Left lung (tissue), 10 donors: ENCODE measurements around the gene CLSTN3. TPM values are rescaled to one million over a fixed set of nuclear protein-coding genes. Genes with fewer than 3 reads are reported as not detected.
A peak's percentile ranks its signal among the peaks of the same experiment; 100 is the strongest.

Source experiments
- ATAC-seq: fragments of 200-7000 bp; cut with Tn5 transposase; one replicate; pipeline ENCODE4 v1.9.1; 2020; ENCODE audit warnings: moderate library complexity
- DNase-seq, 4 donors: peaks; one replicate each; pipeline ENCODE4 v3.0.0-alpha.2; 2013 to 2020
- H3K27ac ChIP-seq, 2 donors: fragments of 200-600 bp; sonication (generic) in 1 of 2; one replicate each; pipeline versions ENCODE4 v1.5.0 to v1.8.0; 2020 to 2021
- H3K27me3 ChIP-seq, 2 donors: fragments of 200-600 bp; sonication (generic) in 1 of 2; one replicate each; pipeline versions ENCODE4 v1.5.0 to v1.8.0; 2020 to 2021
- H3K36me3 ChIP-seq, 2 donors: fragments of 200-600 bp; sonication (generic) in 1 of 2; one replicate each; pipeline versions ENCODE4 v1.5.0 to v1.8.0; 2020 to 2021
- H3K4me1 ChIP-seq, 2 donors: fragments of 200-600 bp; one replicate each; pipeline ENCODE4 v1.8.0; 2021
- H3K4me3 ChIP-seq, 2 donors: fragments of 200-600 bp; sonication (generic) in 1 of 2; one replicate each; pipeline versions ENCODE4 v1.5.0 to v1.8.0; 2020 to 2021; ENCODE audit warnings: mild to moderate bottlenecking in 1 of 2
- H3K9me3 ChIP-seq, 2 donors: fragments of 200-600 bp; sonication (generic) in 1 of 2; one replicate each; pipeline versions ENCODE4 v1.5.0 to v1.8.0; 2020 to 2021
- intact Hi-C, 2 donors: fragments of 100-400 bp; cut with DNase I; formaldehyde crosslinking; loops; one replicate each; pipeline versions ENCODE4 v1.11.2 to v1.14.2; 2022
- polyA plus RNA-seq, 6 donors: library from polyadenylated mRNA; unstranded; fragments of 120-200 nt; gene quantifications; one replicate each; pipeline ENCODE4 v1.2.1, GENCODE V29; 2013; ENCODE audit not compliant: insufficient read length in 6 of 6
- total RNA-seq, 2 donors: library from RNA; stranded (reverse); fragmentation: NEBNext Ultra II Directional; extraction: Animal tissue kit (Norgen Biotek cat#: 25700); gene quantifications; one replicate each; pipeline ENCODE4 v1.2.1, GENCODE V29; 2021
- TF ChIP-seq, protein P1 (sequence below), 2 donors: fragments of 200-600 bp; sonication (generic) in 1 of 2; IDR thresholded peaks; one replicate each; pipeline versions ENCODE4 v1.5.0 to v1.8.0; 2021; ENCODE audit warnings: antibody characterized with exemption in 2 of 2
- donor health status: DM: no; HTN: yes; CAD: no.
- donor health status: DM: no; HTN: no; CAD: no.

Gene CLSTN3
- total and polyA plus RNA-seq, 8 donors, result 30.3 to 80.9 (median 63.0) TPM

DNA sequence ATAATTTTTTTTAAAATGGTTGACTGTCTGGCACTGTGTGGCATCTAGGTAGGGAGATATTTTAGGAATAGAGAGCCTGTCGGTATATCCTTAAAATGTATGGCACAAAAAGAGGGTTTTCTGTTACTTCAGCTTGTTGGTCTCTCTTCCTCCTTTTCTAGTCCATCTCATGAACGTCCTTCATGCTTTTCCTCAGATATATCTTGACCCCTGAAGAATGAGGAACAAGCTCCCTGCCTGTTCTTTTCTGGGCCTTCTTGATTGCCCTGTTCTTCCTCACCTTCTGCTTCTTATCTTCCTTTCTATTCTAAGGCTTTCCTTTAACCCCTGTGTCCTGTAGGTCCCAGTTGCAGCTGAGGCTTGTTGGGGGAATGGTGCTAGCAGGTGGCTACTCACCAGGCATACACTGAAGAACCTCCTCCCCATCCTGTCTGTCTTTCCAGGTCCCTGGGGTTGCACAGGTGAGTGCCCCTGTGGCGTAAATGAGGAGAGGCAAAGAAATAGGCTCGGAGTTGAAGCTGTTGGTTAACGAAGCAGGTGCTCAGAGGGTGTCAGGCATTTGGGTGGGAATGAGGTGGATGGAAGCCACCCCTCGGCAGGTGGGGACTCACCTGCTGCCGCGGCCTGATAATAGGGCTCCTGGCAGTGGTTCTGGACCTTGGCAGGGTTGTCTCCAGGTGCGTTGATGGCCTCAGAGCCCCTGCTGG is 30.7 kb upstream of the CLSTN3 start:
- Histone ChIP-seq H3K9me3 (no peaks in the 10 kb centered on the region), H3K4me3 (no peak overlapping the region), H3K36me3 (peaks cover 0 to 73% of the 10 kb centered on the region in 2 donors), H3K27ac (no peak overlapping the region), H3K27me3 (no peaks in the 10 kb centered on the region), H3K4me1 (peaks cover 0 to 15% of the 10 kb centered on the region in 2 donors)
- TF ChIP-seq, protein P1, sequence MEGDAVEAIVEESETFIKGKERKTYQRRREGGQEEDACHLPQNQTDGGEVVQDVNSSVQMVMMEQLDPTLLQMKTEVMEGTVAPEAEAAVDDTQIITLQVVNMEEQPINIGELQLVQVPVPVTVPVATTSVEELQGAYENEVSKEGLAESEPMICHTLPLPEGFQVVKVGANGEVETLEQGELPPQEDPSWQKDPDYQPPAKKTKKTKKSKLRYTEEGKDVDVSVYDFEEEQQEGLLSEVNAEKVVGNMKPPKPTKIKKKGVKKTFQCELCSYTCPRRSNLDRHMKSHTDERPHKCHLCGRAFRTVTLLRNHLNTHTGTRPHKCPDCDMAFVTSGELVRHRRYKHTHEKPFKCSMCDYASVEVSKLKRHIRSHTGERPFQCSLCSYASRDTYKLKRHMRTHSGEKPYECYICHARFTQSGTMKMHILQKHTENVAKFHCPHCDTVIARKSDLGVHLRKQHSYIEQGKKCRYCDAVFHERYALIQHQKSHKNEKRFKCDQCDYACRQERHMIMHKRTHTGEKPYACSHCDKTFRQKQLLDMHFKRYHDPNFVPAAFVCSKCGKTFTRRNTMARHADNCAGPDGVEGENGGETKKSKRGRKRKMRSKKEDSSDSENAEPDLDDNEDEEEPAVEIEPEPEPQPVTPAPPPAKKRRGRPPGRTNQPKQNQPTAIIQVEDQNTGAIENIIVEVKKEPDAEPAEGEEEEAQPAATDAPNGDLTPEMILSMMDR (IDR thresholded peaks at IDR 0.05), result no peak
- DNase-seq (no peak), ATAC-seq (no peak)
- intact Hi-C loops, result loop anchor here in 1 of 2 donors (10.0 kb wide), 1 partner anchor 175 kb away; the partner anchor contains the start of gene ATN1

DNA sequence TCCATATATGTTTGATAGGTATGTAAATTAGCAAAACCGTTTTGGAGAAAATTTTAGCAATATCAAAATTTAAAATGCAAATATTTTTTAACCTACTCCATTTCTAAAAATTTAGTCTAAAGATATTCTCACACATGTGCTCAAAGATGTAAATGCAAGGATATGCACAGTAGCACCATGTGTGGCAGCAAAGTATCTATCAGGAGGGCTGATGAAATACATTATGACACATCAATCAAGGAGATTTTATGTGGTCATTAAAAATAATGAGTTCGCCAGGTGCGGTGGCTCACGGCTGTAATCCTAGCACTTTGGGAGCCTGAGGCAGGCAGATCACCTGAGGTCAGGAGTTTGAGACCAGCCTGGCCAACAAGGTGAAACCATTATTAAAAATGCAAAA is 29.9 kb upstream of the CLSTN3 start:
- H3K27me3 ChIP-seq, result no peaks in the 10 kb centered on the region
- no peak for DNase-seq
- intact Hi-C loops, result no loop called here
- H3K36me3 ChIP-seq, result peaks cover 0 to 75% of the 10 kb centered on the region in 2 donors
- no peak overlapping the region for H3K27ac ChIP-seq
- no peak overlapping the region for H3K4me3 ChIP-seq
- ATAC-seq, result no peak
- no peaks in the 10 kb centered on the region for H3K9me3 ChIP-seq
- TF ChIP-seq, protein P1 (IDR thresholded peaks at IDR 0.05), result no peak
- H3K4me1 ChIP-seq, result peaks cover 0 to 15% of the 10 kb centered on the region in 2 donors

- Histone ChIP-seq H3K27ac (peak overlapping the region in 1 of 2 donors; percentile 33), H3K4me3 (no peak overlapping the region), H3K36me3 (peaks cover 0 to 75% of the 10 kb centered on the region in 2 donors), H3K4me1 (peaks cover 0 to 19% of the 10 kb centered on the region in 2 donors), H3K9me3 (no peaks in the 10 kb centered on the region), H3K27me3 (no peaks in the 10 kb centered on the region)
- intact Hi-C loops, result no loop called here
- ATAC-seq (no peak), DNase-seq (no peak)
- TF ChIP-seq, protein P1 (IDR thresholded peaks at IDR 0.05), result no peak
Measured at GRCh38 chr12:7101047-7101693, 29.0 kb upstream of the CLSTN3 start.

DNA sequence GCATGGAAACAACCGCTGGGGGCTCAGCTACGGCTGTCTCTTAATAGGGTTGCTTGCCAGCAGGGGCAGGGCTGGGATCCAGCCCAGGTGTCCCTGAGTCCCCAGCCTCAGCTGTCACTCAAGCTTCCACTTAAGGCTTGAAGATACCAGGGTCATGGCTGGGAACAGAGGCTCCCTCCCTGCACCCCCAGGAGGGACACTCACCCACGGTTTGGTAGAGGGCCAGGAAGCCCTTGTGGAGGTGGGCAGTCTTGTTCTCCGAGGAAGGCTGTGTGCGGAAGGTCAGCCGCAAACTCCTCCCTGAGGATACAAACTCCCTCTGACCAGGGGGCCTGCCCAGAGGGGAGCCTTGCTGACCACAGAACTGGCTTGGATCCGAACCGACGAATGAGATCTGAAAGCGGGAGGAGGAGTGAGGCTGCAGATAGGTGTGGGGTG is 28.5 kb upstream of the CLSTN3 start:
- Histone ChIP-seq H3K9me3 (no peaks in the 10 kb centered on the region), H3K27me3 (no peaks in the 10 kb centered on the region), H3K4me1 (peaks cover under 1 to 23% of the 10 kb centered on the region in 2 donors), H3K27ac (peak overlapping the region in 1 of 2 donors; percentile 33), H3K36me3 (peaks cover 0 to 70% of the 10 kb centered on the region in 2 donors), H3K4me3 (no peak overlapping the region)
- ATAC-seq, result peak; percentile 38
- no peak for DNase-seq
- TF ChIP-seq, protein P1 (IDR thresholded peaks at IDR 0.05), result no peak
- intact Hi-C loops, result no loop called here

GRCh38 chr12:7102582-7102981 is 27.6 kb upstream of the CLSTN3 start:
- intact Hi-C loops, result no loop called here

More at GRCh38 chr12:7102582-7102981, 27.6 kb upstream of the CLSTN3 start:
- H3K9me3 ChIP-seq, result no peaks in the 10 kb centered on the region
- peaks cover 0 to 62% of the 10 kb centered on the region in 2 donors for H3K36me3 ChIP-seq
- no peak overlapping the region for H3K27ac ChIP-seq
- H3K4me3 ChIP-seq, result no peak overlapping the region
- peaks cover 9 to 32% of the 10 kb centered on the region in 2 donors for H3K4me1 ChIP-seq
- TF ChIP-seq, protein P1 (IDR thresholded peaks at IDR 0.05), result no peak
- H3K27me3 ChIP-seq, result no peaks in the 10 kb centered on the region
- ATAC-seq (no peak), DNase-seq (no peak)
